HepG2 (cell line): Measurements from ENCODE around the gene LAMA5. TPM values are rescaled to one million over a fixed set of nuclear protein-coding genes. Genes with fewer than 3 reads are reported as not detected.

Experiments used
- ATAC-seq: fragments of 200-7000 bp; cut with Tn5 transposase; 3 replicates; pipeline ENCODE4 v1.9.1; 2020; ENCODE audit warnings: mild to moderate bottlenecking, moderate library complexity
- BruUV-seq: library from RNA; stranded (reverse); fragments of 400-500 nt; replicated peaks from 2 replicates; lab custom pipeline; 2021; lab: Mats Ljungman, UMichigan
- CTCF ChIA-PET: fragments of 300-600 bp; formaldehyde crosslinking; extraction: SDS; loops from one replicate; lab custom pipeline; 2021; ENCODE audit warnings: low total read pairs, inconsistent platforms, low intra/inter-chr PET ratio; lab: Yijun Ruan, JAX
- POLR2A ChIA-PET: fragments of 350-600 bp; sonication (Branson Sonifier 250); formaldehyde crosslinking; loops from one replicate; lab custom pipeline; 2020; ENCODE audit warnings: antibody characterized with exemption, inconsistent platforms; lab: Yijun Ruan, JAX
- DNase-seq: peaks from one replicate; pipeline ENCODE4 v3.0.0-alpha.2; 2015; ENCODE audit warnings: low spot score
- FAIRE-seq: peaks from 3 replicates; lab custom pipeline; 2011; peaks lifted over from hg19 to GRCh38; lab: Jason Lieb, UNC
- H2AFZ ChIP-seq: one replicate; pipeline ENCODE4 v1.6.1; 2011; ENCODE audit warnings: low read length, inconsistent platforms
- H3K27ac ChIP-seq: fragments of 300-600 bp; 3 replicates; pipeline ENCODE4 v1.8.0; 2011; ENCODE audit warnings: mixed run types, mild to moderate bottlenecking, mixed read lengths, low read length, inconsistent platforms; ENCODE audit not compliant: insufficient read depth; ENCODE audit errors: extremely low read length
- H3K27me3 ChIP-seq, 2 experiments: fragments of 200-600 bp in 1 of 2; 2 replicates in 1 of 2; 3 replicates in 1 of 2; pipeline versions ENCODE4 v1.6.0 to v1.8.0; 2011; ENCODE audit warnings: low read length in 2 of 2, mild to moderate bottlenecking in 2 of 2, moderate library complexity in 2 of 2, inconsistent platforms in 1 of 2; ENCODE audit not compliant: insufficient read depth in 2 of 2, control insufficient read depth in 1 of 2
- H3K36me3 ChIP-seq, 2 experiments: fragments of 200-600 bp in 1 of 2; replicated peaks in 1 of 2; 2 replicates in 1 of 2; 3 replicates in 1 of 2; pipeline versions ENCODE4 v1.5.1 to v1.8.0; 2011; ENCODE audit warnings: low read length in 2 of 2, inconsistent platforms in 1 of 2; ENCODE audit not compliant: insufficient read depth in 2 of 2, control insufficient read depth in 1 of 2
- H3K4me1 ChIP-seq: 2 replicates; pipeline ENCODE4 v1.5.1; 2012; ENCODE audit warnings: low read length, inconsistent platforms; ENCODE audit not compliant: insufficient read depth
- H3K4me2 ChIP-seq: 2 replicates; pipeline ENCODE4 v1.6.0; 2011; ENCODE audit warnings: low read depth, low read length, inconsistent platforms
- H3K4me3 ChIP-seq, 3 experiments: fragments of 200-600 bp in 1 of 3; sonication (generic), shearing (Covaris generic) in 1 of 3; replicated peaks in 1 of 3; 2 replicates each; pipeline ENCODE4 v1.5.1; 2011 to 2016; ENCODE audit warnings: low read length in 3 of 3, inconsistent platforms in 2 of 3, low read depth in 2 of 3, mild to moderate bottlenecking in 2 of 3, control low read depth in 1 of 3, mixed read lengths in 1 of 3; ENCODE audit not compliant: insufficient read depth in 1 of 3
- H3K79me2 ChIP-seq: one replicate; pipeline ENCODE4 v1.6.1; 2011; ENCODE audit warnings: low read length, inconsistent platforms; ENCODE audit not compliant: insufficient read depth
- H3K9ac ChIP-seq: 2 replicates; pipeline ENCODE4 v1.6.0; 2011; ENCODE audit warnings: mild to moderate bottlenecking, low read depth, low read length, inconsistent platforms; ENCODE audit not compliant: insufficient read depth
- H3K9me3 ChIP-seq: 2 replicates; pipeline ENCODE4 v1.5.1; 2012; ENCODE audit warnings: mild to moderate bottlenecking, low read length
- H4K20me1 ChIP-seq: 2 replicates; pipeline ENCODE4 v1.6.0; 2011; ENCODE audit warnings: inconsistent platforms, mild to moderate bottlenecking, low read length, moderate library complexity; ENCODE audit not compliant: insufficient read depth
- AGO2 ChIP-seq: fragments of 200-400 bp; formaldehyde crosslinking; optimal IDR thresholded peaks from 2 replicates; pipeline ENCODE3; 2017; ENCODE audit warnings: mild to moderate bottlenecking, low read depth, low read length, moderate library complexity
- CENPT ChIP-seq: sonication (generic); formaldehyde crosslinking; IDR thresholded peaks from 2 replicates; pipeline ENCODE4 v1.8.0; 2022; ENCODE audit warnings: low read depth, mild to moderate bottlenecking, moderate library complexity, missing genetic modification reagents
- DMTF1 ChIP-seq: sonication (generic); formaldehyde crosslinking; IDR thresholded peaks from 2 replicates; pipeline ENCODE4 v1.4.0; 2020; ENCODE audit warnings: mild to moderate bottlenecking, missing genetic modification reagents
- MATR3 ChIP-seq: sonication (generic); formaldehyde crosslinking; IDR thresholded peaks from 2 replicates; pipeline ENCODE4 v1.4.0; 2020; ENCODE audit warnings: missing genetic modification reagents
- MXD1 ChIP-seq: sonication (generic); formaldehyde crosslinking; IDR thresholded peaks from 2 replicates; pipeline ENCODE4 v1.4.0; 2020; ENCODE audit warnings: mild to moderate bottlenecking, missing genetic modification reagents
- ZC3H13 ChIP-seq: sonication (generic); formaldehyde crosslinking; IDR thresholded peaks from 2 replicates; pipeline ENCODE4 v1.8.1; 2023; ENCODE audit warnings: mild to moderate bottlenecking, missing genetic modification reagents, moderate library complexity
- WGBS: methylation state at CpG from one replicate; pipeline ENCODE4 v1.1.6; 2017; ENCODE audit warnings: low lambda C conversion rate; 5-methylcytosine and 5-hydroxymethylcytosine counted together
- in situ Hi-C: cut with HindIII; loops from 2 replicates; pipeline ENCODE4 v1.10.0; 2017; ENCODE audit warnings: low pct_unique_long_range_greater_than_20kb; ENCODE audit not compliant: extremely low pct_ligation_motif_present
- intact Hi-C: fragments of 100-400 bp; cut with micrococcal nuclease; formaldehyde crosslinking; loops from one replicate; pipeline ENCODE4 v1.10.0; 2022; ENCODE audit not compliant: unreplicated experiment
- polyA plus RNA-seq, 8 experiments: library from polyadenylated mRNA; depleted of rRNA in 3 of 8; stranded (reverse) in 7 of 8; unstranded in 1 of 8; fragments of >200 nt; fragmentation: Illumina TruSeq in 4 of 8; extraction: Trizol in 4 of 8; gene quantifications; 2 replicates each; pipeline versions ENCODE4 v1.2.1 to v1.2.3, GENCODE V29; 2011 to 2016; ENCODE audit warnings: low read depth in 4 of 8, missing spikeins in 1 of 8, mixed read lengths in 1 of 8; ENCODE audit not compliant: insufficient read depth in 1 of 8
- total RNA-seq, 5 experiments: library from RNA; depleted of rRNA; stranded (reverse); fragments of >200 nt; fragmentation: Illumina TruSeq; extraction: Trizol; gene quantifications; 2 replicates each; pipeline ENCODE4 v1.2.3, GENCODE V29; 2016; ENCODE audit warnings: low read depth in 1 of 5
- TF ChIP-seq, protein P1 (sequence below): sonication (generic); formaldehyde crosslinking; IDR thresholded peaks from 2 replicates; pipeline ENCODE4 v1.4.0; 2020; ENCODE audit warnings: missing genetic modification reagents, borderline replicate concordance

The LAMA5 gene
- total and polyA plus RNA-seq, 2 of the 13 experiments (the other 11 are each of a cell fraction or from before 2014, with no cell fraction given): 21.0 to 44.7 TPM

DNA sequence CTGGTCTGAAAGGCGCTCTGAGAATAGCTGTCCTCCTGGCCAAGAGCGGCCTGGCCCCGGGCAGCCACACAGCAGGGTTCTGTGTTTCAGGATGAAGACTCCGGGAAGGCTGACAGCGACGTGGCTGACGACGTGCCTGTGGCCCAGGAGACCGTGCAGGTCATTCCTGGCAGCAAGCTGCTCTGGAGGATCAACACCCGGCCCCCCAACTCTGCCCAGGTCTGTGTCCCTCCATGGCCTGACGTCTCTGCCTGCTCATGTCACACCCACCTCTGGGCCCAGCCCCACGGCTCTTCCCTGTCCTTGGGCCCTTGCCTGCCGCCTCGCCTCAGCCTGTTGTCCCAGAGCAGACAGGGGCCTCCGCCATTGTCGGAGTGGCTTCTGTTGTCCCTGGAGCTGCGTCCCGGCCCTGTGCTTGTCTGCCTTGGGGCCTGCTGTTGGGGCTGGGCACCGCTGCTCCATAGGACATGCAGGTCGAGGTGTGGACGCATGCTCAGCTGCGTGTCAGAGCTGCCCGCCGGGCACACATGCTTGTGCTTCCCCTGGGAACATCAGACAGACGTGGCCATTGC, 80.5 kb downstream of the LAMA5 start:
- H2AFZ ChIP-seq: no peak overlapping the region
- peaks cover 42 to 74% of the 10 kb centered on the region in 2 experiments for H3K36me3 ChIP-seq
- DNase-seq (no peak), ATAC-seq (no peak), FAIRE-seq (no peak)
- no TSS peak for BruUV-seq
- H3K9ac ChIP-seq: no peak overlapping the region
- TF ChIP-seq ZC3H13: 0 out of 2 replicates have a peak, but pooled peaks have one; percentile 57
- TF ChIP-seq MATR3: 0 out of 2 replicates have a peak, but pooled peaks have one; percentile 60
- peak; percentile 82 for TF ChIP-seq AGO2
- no peak for TF ChIP-seq DMTF1
- TF ChIP-seq MXD1: 0 out of 2 replicates have a peak, but pooled peaks have one; percentile 22
- CTCF ChIA-PET: no interaction called here
- no peak overlapping the region for H3K4me2 ChIP-seq
- H3K4me1 ChIP-seq: no peaks in the 10 kb centered on the region
- no peak overlapping the region for H3K27ac ChIP-seq
- H3K27me3 ChIP-seq: no peaks in the 10 kb centered on the region
- H3K79me2 ChIP-seq: no peaks in the 10 kb centered on the region
- H3K9me3 ChIP-seq: no peaks in the 10 kb centered on the region
- POLR2A ChIA-PET: no interaction called here
- intact Hi-C loops: no loop called here
- no peaks in the 10 kb centered on the region for H4K20me1 ChIP-seq
- in situ Hi-C loops: no loop called here
- no peak overlapping the region for H3K4me3 ChIP-seq
- WGBS: 95% methylated on average over 25 of the region's 25 CpGs

DNA sequence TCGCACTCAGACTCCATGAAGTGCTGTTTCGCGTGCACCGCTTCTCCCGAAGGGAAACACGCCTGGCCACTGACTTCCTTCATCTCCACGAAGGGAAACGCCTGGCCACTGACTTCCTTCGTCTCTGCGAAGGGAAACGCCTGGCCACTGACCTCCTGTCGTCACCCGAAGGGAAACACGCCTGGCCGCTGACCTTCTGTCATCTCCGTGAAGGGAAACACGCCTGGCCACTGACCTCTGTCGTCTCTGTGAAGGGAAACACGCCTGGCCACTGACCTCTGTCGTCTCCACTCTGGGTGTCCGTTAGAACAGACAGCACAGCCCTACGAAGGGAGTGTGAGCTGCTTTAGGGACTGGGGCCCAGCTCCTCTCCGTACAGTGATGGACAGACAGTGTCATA, 81.4 kb downstream of the LAMA5 start:
- FAIRE-seq: no peak
- ATAC-seq: no peak
- H4K20me1 ChIP-seq: no peaks in the 10 kb centered on the region
- in situ Hi-C loops: no loop called here
- H3K27me3 ChIP-seq: no peaks in the 10 kb centered on the region
- H3K4me3 ChIP-seq: no peak overlapping the region
- H3K4me1 ChIP-seq: no peaks in the 10 kb centered on the region
- TF ChIP-seq, protein P1, sequence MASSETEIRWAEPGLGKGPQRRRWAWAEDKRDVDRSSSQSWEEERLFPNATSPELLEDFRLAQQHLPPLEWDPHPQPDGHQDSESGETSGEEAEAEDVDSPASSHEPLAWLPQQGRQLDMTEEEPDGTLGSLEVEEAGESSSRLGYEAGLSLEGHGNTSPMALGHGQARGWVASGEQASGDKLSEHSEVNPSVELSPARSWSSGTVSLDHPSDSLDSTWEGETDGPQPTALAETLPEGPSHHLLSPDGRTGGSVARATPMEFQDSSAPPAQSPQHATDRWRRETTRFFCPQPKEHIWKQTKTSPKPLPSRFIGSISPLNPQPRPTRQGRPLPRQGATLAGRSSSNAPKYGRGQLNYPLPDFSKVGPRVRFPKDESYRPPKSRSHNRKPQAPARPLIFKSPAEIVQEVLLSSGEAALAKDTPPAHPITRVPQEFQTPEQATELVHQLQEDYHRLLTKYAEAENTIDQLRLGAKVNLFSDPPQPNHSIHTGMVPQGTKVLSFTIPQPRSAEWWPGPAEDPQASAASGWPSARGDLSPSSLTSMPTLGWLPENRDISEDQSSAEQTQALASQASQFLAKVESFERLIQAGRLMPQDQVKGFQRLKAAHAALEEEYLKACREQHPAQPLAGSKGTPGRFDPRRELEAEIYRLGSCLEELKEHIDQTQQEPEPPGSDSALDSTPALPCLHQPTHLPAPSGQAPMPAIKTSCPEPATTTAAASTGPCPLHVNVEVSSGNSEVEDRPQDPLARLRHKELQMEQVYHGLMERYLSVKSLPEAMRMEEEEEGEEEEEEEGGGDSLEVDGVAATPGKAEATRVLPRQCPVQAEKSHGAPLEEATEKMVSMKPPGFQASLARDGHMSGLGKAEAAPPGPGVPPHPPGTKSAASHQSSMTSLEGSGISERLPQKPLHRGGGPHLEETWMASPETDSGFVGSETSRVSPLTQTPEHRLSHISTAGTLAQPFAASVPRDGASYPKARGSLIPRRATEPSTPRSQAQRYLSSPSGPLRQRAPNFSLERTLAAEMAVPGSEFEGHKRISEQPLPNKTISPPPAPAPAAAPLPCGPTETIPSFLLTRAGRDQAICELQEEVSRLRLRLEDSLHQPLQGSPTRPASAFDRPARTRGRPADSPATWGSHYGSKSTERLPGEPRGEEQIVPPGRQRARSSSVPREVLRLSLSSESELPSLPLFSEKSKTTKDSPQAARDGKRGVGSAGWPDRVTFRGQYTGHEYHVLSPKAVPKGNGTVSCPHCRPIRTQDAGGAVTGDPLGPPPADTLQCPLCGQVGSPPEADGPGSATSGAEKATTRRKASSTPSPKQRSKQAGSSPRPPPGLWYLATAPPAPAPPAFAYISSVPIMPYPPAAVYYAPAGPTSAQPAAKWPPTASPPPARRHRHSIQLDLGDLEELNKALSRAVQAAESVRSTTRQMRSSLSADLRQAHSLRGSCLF (CRISPR knock-in tag): no peak
- 0 out of 2 replicates have a peak, but pooled peaks have one; percentile 35 for TF ChIP-seq CENPT (CRISPR knock-in tag)
- ChIA-PET POLR2A (no interaction called here), CTCF (no interaction called here)
- H3K27ac ChIP-seq: no peak overlapping the region
- intact Hi-C loops: no loop called here
- no peak overlapping the region for H3K4me2 ChIP-seq
- H3K9me3 ChIP-seq: no peaks in the 10 kb centered on the region
- H3K36me3 ChIP-seq: peaks cover 41 to 75% of the 10 kb centered on the region in 2 experiments
- WGBS: 90% methylated on average over 23 of the region's 23 CpGs
- DNase-seq: no peak
- no peaks in the 10 kb centered on the region for H3K79me2 ChIP-seq
- H3K9ac ChIP-seq: no peak overlapping the region
- no TSS peak for BruUV-seq
- no peak overlapping the region for H2AFZ ChIP-seq
